Neural crest cell (in vitro differentiated cells): ENCODE measurements around the gene PLCB1. TPM values are rescaled to one million over a fixed set of nuclear protein-coding genes. Genes with fewer than 3 reads are reported as not detected.

Experiments used
- DNase-seq: peaks from one replicate; pipeline ENCODE4 v3.0.0; 2021; ENCODE audit warnings: low read depth, mixed read lengths, low spot score
- H3K27ac Mint-ChIP-seq: one replicate; pipeline ENCODE4 v1.8.0; 2021; ENCODE audit warnings: mild to moderate bottlenecking, mixed read lengths; ENCODE audit not compliant: unreplicated experiment
- H3K27me3 Mint-ChIP-seq: 2 replicates; pipeline ENCODE4 v1.8.0; 2021; ENCODE audit warnings: low read depth, mild to moderate bottlenecking, mixed read lengths
- H3K36me3 Mint-ChIP-seq: 2 replicates; pipeline ENCODE4 v1.8.0; 2021; ENCODE audit warnings: low read depth, mild to moderate bottlenecking, mixed read lengths
- H3K4me1 Mint-ChIP-seq: 2 replicates; pipeline ENCODE4 v1.8.0; 2021; ENCODE audit warnings: mixed read lengths
- H3K4me3 Mint-ChIP-seq: one replicate; pipeline ENCODE4 v1.8.0; 2021; ENCODE audit warnings: mild to moderate bottlenecking, mixed read lengths
- H3K9me3 Mint-ChIP-seq: 2 replicates; pipeline ENCODE4 v1.8.0; 2021; ENCODE audit warnings: mixed read lengths
- total RNA-seq: library from RNA; stranded (reverse); gene quantifications from 2 replicates; pipeline ENCODE4 v1.2.1, GENCODE V29; 2021
- TF ChIP-seq, protein P1 (sequence below): fragments of 200-600 bp; sonication (generic); conservative IDR thresholded peaks from 2 replicates; pipeline ENCODE4 v1.5.0; 2021; ENCODE audit warnings: antibody characterized with exemption, mild to moderate bottlenecking

The PLCB1 gene
- total RNA-seq, 1 donor from 2014 or later, result 13.7 TPM

DNA sequence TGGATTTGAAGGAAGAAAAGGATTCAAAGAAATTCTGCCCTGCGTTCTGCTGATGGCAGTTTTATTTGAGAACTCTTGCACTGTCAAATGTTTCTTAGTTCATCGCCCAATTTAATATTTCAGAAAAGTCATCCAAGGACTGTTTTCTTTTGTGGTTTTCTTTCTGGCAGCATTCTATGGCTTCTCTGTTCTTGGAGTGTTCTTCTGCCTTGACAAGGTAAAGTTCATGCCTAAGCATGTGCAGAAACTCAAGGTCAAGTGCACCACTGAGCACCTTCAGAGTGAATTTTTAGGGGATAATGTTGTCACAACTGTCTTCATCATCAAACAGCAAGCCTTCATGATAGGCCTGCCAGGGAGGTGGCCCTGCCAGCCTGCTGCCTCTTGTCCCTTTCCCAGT lies 225.6 kb downstream of the PLCB1 start:
- no peak overlapping the region for H3K27ac Mint-ChIP-seq
- TF ChIP-seq, protein P1, sequence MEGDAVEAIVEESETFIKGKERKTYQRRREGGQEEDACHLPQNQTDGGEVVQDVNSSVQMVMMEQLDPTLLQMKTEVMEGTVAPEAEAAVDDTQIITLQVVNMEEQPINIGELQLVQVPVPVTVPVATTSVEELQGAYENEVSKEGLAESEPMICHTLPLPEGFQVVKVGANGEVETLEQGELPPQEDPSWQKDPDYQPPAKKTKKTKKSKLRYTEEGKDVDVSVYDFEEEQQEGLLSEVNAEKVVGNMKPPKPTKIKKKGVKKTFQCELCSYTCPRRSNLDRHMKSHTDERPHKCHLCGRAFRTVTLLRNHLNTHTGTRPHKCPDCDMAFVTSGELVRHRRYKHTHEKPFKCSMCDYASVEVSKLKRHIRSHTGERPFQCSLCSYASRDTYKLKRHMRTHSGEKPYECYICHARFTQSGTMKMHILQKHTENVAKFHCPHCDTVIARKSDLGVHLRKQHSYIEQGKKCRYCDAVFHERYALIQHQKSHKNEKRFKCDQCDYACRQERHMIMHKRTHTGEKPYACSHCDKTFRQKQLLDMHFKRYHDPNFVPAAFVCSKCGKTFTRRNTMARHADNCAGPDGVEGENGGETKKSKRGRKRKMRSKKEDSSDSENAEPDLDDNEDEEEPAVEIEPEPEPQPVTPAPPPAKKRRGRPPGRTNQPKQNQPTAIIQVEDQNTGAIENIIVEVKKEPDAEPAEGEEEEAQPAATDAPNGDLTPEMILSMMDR, result no peak
- no peaks in the 10 kb centered on the region for H3K27me3 Mint-ChIP-seq
- peaks cover 4% of the 10 kb centered on the region for H3K4me1 Mint-ChIP-seq
- no peak for DNase-seq
- H3K4me3 Mint-ChIP-seq, result no peak overlapping the region
- H3K36me3 Mint-ChIP-seq, result no peaks in the 10 kb centered on the region
- no peaks in the 10 kb centered on the region for H3K9me3 Mint-ChIP-seq

DNA sequence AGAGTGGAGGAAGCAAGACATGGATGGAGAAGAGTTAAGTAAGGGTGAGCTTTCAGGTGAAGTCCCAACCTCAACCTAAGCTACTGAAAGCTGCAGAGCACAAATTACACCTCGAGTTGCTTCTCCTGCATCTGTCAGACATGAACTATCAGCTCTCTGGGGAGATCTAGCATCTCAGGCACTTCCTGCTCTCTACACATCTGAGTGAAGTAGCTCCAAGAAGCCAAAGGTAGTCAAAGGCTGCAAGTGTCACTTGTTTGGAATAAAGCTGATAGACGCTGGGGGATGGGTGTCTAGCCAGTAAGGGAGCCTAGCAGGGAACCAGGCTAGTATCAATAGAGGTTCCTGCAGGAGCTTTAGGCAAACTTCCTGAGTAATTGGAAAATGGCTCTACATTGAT lies 228.0 kb downstream of the PLCB1 start:
- H3K36me3 Mint-ChIP-seq, result no peaks in the 10 kb centered on the region
- no peaks in the 10 kb centered on the region for H3K9me3 Mint-ChIP-seq
- peaks cover 4% of the 10 kb centered on the region for H3K4me1 Mint-ChIP-seq
- H3K27me3 Mint-ChIP-seq, result no peaks in the 10 kb centered on the region
- TF ChIP-seq, protein P1, result no peak
- H3K4me3 Mint-ChIP-seq, result no peak overlapping the region
- H3K27ac Mint-ChIP-seq, result no peak overlapping the region
- DNase-seq, result no peak

DNA sequence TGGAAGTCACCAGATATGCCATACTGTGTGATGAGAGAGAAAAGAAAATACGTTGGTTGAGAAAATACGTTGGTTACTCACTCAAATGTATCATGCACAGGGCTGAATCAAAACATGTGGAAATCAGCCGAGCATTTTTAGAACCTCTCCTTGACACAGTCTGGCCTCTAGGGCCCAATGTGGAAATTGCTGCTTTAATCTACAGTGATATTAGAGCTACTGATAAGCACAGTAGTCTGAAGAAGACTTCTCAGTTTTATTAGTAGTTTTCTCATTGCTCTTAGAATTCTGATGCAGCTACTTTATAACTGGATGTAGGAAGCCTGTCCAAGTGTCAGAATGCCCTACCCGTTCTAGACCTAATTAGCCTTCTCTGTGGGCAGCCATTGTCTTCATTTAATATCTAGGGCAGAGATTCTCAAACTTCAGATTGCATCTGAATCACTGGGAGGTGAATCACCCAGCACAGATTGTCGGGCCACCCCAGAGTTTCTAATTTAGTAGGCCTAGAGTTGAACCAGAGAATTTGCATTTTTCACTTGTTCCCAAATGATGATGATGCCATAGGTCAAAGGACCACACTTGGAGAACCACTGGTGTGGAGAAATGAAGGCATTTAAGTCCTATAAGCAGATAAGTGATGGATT lies 229.1 kb downstream of the PLCB1 start:
- H3K9me3 Mint-ChIP-seq, result no peaks in the 10 kb centered on the region
- H3K36me3 Mint-ChIP-seq, result no peaks in the 10 kb centered on the region
- TF ChIP-seq, protein P1, result no peak
- H3K27me3 Mint-ChIP-seq, result no peaks in the 10 kb centered on the region
- H3K27ac Mint-ChIP-seq, result no peak overlapping the region
- H3K4me3 Mint-ChIP-seq, result no peak overlapping the region
- DNase-seq, result no peak
- H3K4me1 Mint-ChIP-seq, result peaks cover 4% of the 10 kb centered on the region

DNA sequence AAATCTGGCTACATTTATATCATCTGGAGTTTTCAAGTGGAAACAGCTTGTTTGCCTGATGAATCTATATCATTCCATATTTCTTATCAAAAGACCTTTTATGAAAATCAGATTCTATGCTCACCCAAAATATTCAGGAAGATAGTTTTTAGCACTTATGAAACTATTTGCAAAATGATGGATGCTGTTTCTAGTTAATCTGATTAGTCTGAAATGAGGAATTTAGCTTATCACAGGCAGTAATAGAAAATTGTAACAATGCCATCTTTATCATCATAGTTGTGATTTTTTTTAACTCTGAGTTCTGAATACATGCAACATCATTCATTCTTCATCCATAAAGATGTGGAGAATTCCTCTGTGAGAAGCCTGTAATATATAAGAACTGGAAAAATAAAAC lies 229.7 kb downstream of the PLCB1 start:
- no peaks in the 10 kb centered on the region for H3K27me3 Mint-ChIP-seq
- no peaks in the 10 kb centered on the region for H3K36me3 Mint-ChIP-seq
- H3K9me3 Mint-ChIP-seq, result no peaks in the 10 kb centered on the region
- TF ChIP-seq, protein P1, result no peak
- H3K27ac Mint-ChIP-seq, result no peak overlapping the region
- no peak for DNase-seq
- H3K4me3 Mint-ChIP-seq, result no peak overlapping the region
- peaks cover 4% of the 10 kb centered on the region for H3K4me1 Mint-ChIP-seq

DNA sequence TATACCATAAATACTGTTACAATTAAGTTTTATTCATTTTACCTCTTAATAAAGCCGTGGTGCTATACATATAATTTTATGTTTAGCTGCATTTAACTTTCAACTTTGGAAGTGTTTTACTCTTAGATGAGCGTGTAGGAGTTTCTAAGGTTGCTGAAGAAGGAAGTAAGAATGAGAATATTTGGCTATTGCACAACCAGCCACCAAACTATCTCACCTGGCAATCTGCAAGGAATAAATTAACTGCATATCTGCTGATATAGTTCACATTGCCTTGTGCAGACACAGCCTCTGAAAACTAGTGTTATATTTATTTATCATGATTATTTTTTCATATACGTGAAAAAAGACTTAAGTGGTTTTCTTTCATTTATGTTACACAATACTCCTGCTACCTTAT lies 230.4 kb downstream of the PLCB1 start:
- no peak overlapping the region for H3K4me3 Mint-ChIP-seq
- no peak overlapping the region for H3K27ac Mint-ChIP-seq
- H3K36me3 Mint-ChIP-seq, result no peaks in the 10 kb centered on the region
- no peaks in the 10 kb centered on the region for H3K27me3 Mint-ChIP-seq
- peaks cover 4% of the 10 kb centered on the region for H3K4me1 Mint-ChIP-seq
- no peak for DNase-seq
- H3K9me3 Mint-ChIP-seq, result no peaks in the 10 kb centered on the region
- TF ChIP-seq, protein P1, result no peak
